NCI-H345 treated with DMSO at 0.1 percent for 48 hours (cell line): ENCODE data around the gene PLXDC1.

Source experiments
- DNase-seq: peaks from one replicate; lab custom pipeline; 2025; ENCODE audit not compliant: unreplicated experiment; lab: John Stamatoyannopoulos, UW

PLXDC1 gene

GRCh38 chr17:39151150-39151942 is at the start of gene PLXDC1:
TSS of gene PLXDC1 (minus strand) at chr17:39151637. CDS start at chr17:39151437, 200 bp downstream.
- DNase-seq: no peak

- DNase-seq: no peak
Measured at GRCh38 chr17:39200957-39201510, 49.6 kb upstream of the PLXDC1 start.

GRCh38 chr17:39200070-39200879 is 48.8 kb upstream of the PLXDC1 start, which contains the start of gene RPL19:
TSS of gene RPL19 (plus strand) at chr17:39200283. CDS start at chr17:39200345, 62 bp downstream.
- DNase-seq: no peak

DNA sequence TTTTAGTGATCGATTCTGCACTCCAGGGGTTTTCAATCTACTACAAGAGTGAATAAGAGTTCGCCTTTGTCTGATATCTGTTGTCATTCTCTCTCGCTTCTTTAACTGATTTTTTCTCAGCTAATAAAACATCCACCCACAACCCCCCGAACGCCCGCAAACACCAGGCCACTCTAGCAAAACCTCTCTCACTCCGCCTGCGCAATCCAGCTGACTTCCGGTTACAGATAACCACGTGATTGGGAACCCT is 48.3 kb upstream of the PLXDC1 start:
- peak; percentile 91 for DNase-seq

DNA sequence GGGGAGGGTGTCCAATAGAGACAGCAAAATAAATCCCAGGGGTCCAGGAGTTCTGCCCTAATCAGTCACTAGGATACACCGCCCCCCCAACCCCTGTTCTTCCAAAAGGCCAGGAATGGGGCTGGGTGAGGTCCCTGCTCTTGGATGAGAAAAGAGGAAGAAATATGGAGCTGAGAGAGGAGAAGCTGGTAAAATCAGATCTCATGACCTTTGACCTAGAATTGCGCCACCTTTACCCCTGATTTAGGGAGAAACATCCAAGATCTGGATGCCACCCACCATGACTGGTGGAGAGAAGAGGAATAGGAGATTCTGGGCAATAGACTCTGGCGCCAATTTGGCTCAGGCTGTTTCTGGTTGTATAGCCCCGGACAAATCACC is 46.7 kb upstream of the PLXDC1 start:
- no peak for DNase-seq

DNA sequence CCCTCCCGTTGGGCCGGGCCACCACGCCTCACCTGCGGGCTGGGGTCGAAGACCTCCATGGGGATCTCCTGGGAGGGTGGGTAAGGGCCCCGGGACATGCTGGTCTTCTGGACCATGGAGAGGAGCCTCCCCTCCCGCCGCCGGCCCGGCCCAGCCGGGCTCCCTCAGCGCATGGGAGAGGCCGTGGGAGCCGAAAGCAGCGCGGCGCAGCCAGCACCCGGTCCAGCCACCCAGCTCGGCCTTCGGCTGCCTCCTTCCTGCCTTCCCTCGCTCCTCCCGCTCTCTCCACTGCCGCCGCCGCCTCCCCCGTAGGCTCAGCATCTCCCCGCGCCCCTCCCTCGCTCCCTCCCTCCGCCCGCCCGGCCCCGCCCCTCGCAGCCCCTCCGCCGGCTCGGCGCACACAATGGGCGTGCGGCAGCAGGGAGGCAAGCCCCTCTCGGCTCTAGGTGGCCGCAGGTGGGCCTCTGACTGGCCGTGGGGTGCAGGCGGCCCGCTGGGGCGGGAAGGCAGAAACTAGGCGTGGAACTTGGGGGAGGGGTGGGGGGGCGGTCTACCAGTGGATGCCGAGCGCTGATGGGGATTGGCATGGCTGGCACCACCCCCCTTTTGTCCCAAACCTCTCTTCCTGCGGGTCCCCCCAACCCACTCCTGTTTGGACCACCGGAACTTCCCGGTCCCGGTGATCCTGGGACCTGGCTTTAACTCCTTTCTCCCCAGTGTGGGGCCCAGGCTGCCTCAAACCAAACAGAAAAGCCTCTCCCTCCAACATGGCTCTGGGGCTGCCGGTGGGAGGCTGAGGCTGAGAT is 46.1 kb upstream of the PLXDC1 start, which contains the start of gene CACNB1:
CACNB1 (minus strand) TSS at position 290 of the 806 bp plus-strand sequence; CDS start at position 116, 174 bp downstream.
- peak; percentile 48 for DNase-seq

DNA sequence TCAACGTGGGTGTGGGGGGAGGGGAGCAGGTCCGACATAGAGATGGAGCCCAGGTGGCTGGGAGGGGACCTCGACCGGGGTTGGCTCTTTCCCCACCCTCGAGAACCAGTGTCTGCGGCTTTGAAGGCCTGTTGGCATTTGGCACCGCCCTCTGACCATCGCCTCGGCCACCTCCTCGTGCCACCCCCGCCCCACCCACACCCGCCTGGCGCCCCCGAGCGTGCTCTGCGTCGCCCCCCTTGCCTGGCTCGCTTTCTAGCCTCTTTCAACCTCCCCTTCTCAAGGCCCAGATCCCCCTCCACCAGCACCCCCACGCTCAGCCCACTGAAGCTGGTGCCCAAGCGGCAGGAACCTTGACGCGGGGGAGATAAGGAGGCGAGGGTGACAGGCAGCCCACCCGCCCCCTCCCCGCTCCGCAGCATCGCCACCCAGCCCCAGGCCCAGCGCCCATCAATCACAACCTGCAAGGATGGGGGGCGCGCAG is 45.4 kb upstream of the PLXDC1 start:
- no peak for DNase-seq

GRCh38 chr17:39196241-39196807 is 44.9 kb upstream of the PLXDC1 start:
- no peak for DNase-seq

GRCh38 chr17:39195568-39196160 is 44.2 kb upstream of the PLXDC1 start:
- no peak for DNase-seq

GRCh38 chr17:39194985-39195524 is 43.6 kb upstream of the PLXDC1 start:
- DNase-seq: no peak

GRCh38 chr17:39194089-39194984 is 42.9 kb upstream of the PLXDC1 start:
- no peak for DNase-seq

GRCh38 chr17:39193346-39193745 is 41.9 kb upstream of the PLXDC1 start:
- DNase-seq: no peak

DNA sequence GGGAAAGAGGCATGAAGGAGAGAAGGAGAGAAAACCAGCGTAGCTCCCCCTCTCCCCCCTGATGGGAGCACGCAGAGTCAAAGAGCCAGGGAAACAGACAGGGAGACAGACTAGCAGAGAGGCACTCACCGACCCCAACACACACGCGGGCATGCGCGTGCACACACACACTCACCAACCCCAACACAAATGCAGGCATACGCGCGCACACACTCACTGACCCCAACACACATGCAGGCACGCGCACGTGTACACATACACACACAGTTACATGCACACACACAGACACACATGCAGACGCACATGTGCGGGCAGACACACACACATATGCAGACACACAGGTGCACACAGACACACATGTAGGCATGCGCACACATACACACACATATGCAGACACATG is 41.5 kb upstream of the PLXDC1 start:
- DNase-seq: no peak

DNA sequence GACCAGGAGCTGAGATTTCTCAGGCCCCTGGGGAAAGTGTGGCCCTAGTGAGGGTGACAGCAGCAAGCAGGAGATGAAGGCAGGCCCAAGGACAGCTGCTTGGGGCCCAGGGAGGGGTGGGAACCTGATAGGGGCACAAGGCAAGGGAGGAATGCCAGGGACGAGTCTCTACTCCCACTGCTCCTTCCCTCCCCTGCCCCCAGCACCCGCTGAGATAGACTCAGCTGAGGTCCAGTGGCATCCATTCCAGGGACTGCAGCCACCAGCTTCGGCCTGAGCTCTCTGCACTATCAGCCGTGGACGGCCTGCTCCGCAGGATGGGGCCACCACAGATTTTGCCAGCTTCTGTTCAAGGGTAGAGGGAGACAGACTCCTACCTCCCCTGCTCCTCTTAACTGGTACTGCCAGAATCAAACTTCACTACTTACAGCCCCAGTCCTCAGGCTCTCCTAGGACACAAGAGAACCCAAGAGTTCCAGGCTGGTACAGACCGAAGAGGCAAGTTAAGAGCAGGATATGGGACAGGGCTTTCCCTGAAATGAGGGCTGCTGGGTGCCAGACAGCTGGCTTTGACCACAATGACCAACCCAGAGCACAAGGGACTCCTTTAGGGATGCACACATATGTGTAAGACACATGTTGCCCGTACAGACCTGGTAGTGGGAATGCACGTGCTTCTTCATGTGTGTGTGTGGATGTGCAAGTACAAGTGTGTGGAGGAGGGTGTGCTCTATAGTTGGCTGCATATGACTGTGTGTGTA is 40.5 kb upstream of the PLXDC1 start:
- no peak for DNase-seq

DNA sequence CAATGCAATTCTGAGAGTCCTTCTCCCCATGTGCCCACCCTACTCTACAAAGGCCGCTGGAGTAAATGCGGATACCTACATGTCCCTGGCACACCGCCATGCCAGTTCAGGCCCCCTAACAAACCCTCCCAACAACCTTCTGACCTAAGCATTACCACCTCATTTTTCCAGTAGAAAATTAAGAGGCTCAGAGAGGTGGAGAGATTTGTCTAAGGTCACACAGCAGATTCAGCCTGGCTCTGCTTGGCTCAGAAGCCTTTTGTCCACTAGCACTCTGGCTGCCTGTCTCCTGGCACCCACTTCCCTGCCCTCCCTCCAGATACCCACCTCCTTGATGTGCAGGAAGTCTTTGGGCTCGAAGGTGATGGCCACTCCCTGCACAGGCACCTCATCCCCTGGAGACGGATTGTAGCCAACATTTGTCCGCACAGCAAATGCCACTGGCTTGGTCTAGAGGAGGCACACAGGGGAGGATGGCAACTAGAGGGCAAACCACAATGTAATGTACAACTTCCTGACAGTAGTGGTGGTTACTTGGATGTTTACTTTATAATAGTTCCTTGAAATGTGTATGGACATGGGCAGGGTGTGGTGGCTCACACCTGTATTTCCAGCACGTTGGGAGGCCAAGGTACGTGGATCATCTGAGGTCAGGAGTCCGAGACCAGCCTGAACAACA is 35.9 kb upstream of the PLXDC1 start:
- no peak for DNase-seq

DNA sequence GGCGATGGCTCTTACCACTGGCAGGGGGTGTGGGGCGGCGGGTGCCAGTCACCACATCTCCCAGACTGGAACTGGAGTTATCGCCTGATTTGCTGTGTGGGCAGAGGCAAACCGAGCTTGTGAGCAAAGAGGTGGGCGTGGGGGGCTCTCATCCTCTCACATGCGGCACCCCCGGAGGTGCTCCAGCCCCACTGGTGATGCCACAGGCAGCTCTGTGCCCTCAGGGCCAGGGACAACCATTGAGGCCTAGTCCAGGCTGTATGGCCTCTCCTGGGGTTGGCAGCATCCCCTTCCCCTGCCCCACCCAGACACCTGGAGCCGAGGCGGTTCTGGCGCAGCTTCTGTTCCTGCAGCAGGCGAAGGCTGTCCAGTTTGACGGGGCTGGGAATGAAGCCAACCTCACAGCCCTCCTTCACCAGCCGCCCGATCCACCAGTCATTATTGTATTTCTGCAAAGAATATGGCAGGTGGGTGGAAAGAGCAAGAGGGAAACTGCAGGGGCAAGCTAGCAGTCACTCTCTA is 35.1 kb upstream of the PLXDC1 start:
- DNase-seq: no peak

DNA sequence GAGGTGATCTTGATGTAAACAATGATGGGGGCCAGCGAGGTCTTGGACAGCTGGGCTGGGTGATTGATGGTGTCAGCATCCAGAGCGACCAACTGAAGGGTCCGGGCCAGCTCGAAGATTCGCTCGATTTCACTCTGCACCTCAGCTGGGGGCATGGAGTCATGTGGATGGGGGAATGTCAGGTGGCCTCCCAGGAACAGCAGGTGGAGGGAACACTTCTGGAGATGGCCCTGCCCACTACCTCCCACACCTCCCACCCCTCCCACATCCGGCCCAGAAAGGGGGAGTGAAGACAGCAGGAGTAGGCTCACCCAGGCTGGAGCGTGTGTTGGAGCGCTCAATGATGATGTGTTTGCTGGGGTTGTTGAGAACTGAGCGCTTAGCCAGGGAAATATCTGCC is 32.3 kb upstream of the PLXDC1 start:
- no peak for DNase-seq
